Upper lobe of left lung (tissue), 4 donors: ENCODE results near the gene MRPL58.

Source experiments
- POLR2A ChIP-seq, 4 donors: fragments of 450-650 bp; IDR thresholded peaks; one replicate each; pipeline ENCODE4 v1.5.1; 2016 to 2017; ENCODE audit warnings: antibody characterized with exemption in 4 of 4, mild to moderate bottlenecking in 2 of 4
- TF ChIP-seq, protein P1 (sequence below), 6 experiments: fragments of 450-650 bp in 4 of 6; fragments of 200-600 bp in 2 of 6; sonication (generic) in 2 of 6; IDR thresholded peaks; one replicate each; pipeline ENCODE4 v1.5.1; 2016 to 2019; ENCODE audit warnings: antibody characterized with exemption in 6 of 6

DNA sequence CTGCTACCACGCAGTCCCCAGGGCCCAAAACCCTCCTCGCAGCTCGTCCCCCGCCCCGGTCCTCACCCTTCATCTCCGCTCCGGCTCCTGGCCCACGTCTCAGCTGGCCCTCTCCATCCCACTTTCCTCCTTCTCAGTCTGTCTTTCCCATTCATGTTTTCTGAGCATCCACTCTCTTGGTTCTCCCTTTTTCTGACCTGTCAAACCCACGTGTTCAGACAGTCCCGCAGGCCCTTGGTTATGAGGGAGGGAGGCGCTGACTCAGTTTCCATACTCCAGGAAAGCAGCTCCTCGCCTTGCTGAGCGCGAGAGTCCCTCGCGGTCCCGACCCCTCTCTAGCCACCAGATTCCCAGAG, 39.5 kb upstream of the MRPL58 start:
- TF ChIP-seq, protein P1, sequence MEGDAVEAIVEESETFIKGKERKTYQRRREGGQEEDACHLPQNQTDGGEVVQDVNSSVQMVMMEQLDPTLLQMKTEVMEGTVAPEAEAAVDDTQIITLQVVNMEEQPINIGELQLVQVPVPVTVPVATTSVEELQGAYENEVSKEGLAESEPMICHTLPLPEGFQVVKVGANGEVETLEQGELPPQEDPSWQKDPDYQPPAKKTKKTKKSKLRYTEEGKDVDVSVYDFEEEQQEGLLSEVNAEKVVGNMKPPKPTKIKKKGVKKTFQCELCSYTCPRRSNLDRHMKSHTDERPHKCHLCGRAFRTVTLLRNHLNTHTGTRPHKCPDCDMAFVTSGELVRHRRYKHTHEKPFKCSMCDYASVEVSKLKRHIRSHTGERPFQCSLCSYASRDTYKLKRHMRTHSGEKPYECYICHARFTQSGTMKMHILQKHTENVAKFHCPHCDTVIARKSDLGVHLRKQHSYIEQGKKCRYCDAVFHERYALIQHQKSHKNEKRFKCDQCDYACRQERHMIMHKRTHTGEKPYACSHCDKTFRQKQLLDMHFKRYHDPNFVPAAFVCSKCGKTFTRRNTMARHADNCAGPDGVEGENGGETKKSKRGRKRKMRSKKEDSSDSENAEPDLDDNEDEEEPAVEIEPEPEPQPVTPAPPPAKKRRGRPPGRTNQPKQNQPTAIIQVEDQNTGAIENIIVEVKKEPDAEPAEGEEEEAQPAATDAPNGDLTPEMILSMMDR (IDR thresholded peaks at IDR 0.05), result no peak
- no peak for TF ChIP-seq POLR2A (IDR thresholded peaks at IDR 0.05)
